NCI-H1105 (cell line): ENCODE measurements around the gene GIPR.

ENCODE experiments used
- DNase-seq: peaks from one replicate; lab custom pipeline; 2025; lab: John Stamatoyannopoulos, UW

GIPR gene

GRCh38 chr19:45730368-45731288 is 62.6 kb downstream of the GIPR start, which contains the start of gene FBXO46:
TSS of gene FBXO46 (minus strand) at chr19:45730896. CDS start at chr19:45713495, 17,401 bp downstream.
- peak; percentile 99 for DNase-seq
